ENCODE results near the gene RAB40B. TPM values are rescaled to one million over a fixed set of nuclear protein-coding genes. Genes with fewer than 3 reads are reported as not detected.

The RAB40B gene
- total and polyA plus RNA-seq, 11 donors = 10.9 to 37.7 (median 21.9) TPM

- H3K9me3 ChIP-seq = peaks cover 0 to 11% (median 0%) of the 10 kb centered on the region in 12 donors
- H3K4me1 ChIP-seq = peaks cover 0 to 4% (median under 1%) of the 10 kb centered on the region in 12 donors
- ATAC-seq (peak in 2 of 4 donors; percentile 14 to 32), DNase-seq (peak in 1 of 5 donors; percentile 52)
- no peaks in the 10 kb centered on the region for H3K27me3 ChIP-seq
- TF ChIP-seq, protein P1, sequence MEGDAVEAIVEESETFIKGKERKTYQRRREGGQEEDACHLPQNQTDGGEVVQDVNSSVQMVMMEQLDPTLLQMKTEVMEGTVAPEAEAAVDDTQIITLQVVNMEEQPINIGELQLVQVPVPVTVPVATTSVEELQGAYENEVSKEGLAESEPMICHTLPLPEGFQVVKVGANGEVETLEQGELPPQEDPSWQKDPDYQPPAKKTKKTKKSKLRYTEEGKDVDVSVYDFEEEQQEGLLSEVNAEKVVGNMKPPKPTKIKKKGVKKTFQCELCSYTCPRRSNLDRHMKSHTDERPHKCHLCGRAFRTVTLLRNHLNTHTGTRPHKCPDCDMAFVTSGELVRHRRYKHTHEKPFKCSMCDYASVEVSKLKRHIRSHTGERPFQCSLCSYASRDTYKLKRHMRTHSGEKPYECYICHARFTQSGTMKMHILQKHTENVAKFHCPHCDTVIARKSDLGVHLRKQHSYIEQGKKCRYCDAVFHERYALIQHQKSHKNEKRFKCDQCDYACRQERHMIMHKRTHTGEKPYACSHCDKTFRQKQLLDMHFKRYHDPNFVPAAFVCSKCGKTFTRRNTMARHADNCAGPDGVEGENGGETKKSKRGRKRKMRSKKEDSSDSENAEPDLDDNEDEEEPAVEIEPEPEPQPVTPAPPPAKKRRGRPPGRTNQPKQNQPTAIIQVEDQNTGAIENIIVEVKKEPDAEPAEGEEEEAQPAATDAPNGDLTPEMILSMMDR (IDR thresholded peaks at IDR 0.05) = no peak
- TF ChIP-seq POLR2A (IDR thresholded peaks at IDR 0.05) = no peak
- H3K36me3 ChIP-seq = peaks cover 0 to 49% (median 28%) of the 10 kb centered on the region in 9 donors
- no peak overlapping the region for H3K27ac ChIP-seq
- intact Hi-C loops (cut with DNase I) = no loop called here
- H3K4me3 ChIP-seq = no peak overlapping the region
- 86 to 89% (median 88%) methylated on average over 36 to 48 of the region's 48 CpGs for WGBS, 4 donors
These were observed 31.2 kb upstream of the RAB40B start for GRCh38 chr17:82729479-82730260.

DNA sequence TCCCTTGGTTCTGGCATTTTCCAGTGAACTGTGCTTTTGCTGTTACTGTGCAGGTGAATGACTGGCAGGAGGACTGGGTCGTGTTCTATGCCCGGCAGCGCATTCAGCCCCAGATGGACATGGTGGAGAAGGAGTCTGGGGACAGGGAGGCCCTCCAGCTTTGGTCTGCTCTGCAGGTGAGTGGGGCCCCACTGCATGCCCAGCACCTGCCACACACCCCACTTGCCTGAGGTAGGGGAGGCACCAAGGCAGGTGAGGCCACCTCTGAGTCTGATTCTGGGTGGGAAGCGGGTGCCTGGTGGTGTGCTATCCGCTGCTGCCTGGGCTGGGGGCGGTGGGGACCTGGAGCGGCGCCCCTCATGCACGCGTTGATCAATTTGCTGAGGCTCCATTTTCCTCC is 27.9 kb upstream of the RAB40B start:
- DNase-seq (peak in 1 of 5 donors; percentile 15), ATAC-seq (no peak)
- no peak overlapping the region for H3K4me3 ChIP-seq
- TF ChIP-seq, protein P1 (IDR thresholded peaks at IDR 0.05) = no peak
- TF ChIP-seq POLR2A (IDR thresholded peaks at IDR 0.05) = no peak
- no peaks in the 10 kb centered on the region for H3K9me3 ChIP-seq
- no peak overlapping the region for H3K27ac ChIP-seq
- intact Hi-C loops (cut with DNase I) = no loop called here
- H3K4me1 ChIP-seq = no peaks in the 10 kb centered on the region
- no peaks in the 10 kb centered on the region for H3K27me3 ChIP-seq
- H3K36me3 ChIP-seq = peaks cover 0 to 72% (median 48%) of the 10 kb centered on the region in 9 donors
- 94 to 100% (median 96%) methylated on average over 6 to 10 of the region's 10 CpGs for WGBS, 4 donors

DNA sequence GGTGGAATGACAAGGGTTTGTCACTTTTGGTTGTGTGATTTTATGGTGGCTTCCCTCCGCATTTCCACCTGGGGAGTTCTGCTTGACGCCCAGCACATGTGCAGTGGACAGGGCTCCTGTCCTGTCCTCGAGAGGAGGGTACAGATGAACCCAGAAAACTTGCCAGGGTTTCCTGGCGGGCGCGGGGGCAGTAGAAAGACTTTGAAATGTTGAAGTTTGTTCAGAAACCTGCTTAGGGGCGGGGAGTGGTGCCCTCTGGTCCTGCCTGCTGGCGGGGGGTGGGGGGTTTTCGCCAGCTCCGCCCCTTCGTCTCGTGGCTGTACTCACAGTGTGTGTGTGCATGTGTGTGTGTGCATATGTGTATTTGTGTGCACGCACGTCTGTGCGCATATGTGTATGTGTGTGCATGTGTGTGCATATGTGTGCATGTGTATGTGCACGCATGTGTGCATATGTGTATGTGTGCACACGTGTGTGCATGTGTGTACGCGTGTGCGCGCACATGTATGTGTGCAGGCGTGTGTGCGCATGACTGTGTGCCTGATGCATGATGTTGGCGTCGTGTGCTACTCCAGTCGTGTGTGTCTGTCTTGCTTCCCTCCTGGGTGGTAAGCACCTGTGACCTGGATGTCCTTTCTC is 24.8 kb upstream of the RAB40B start:
- peaks cover 0 to 80% (median 63%) of the 10 kb centered on the region in 9 donors for H3K36me3 ChIP-seq
- ATAC-seq (no peak), DNase-seq (peak in 1 of 5 donors; percentile 39)
- intact Hi-C loops (cut with DNase I) = no loop called here
- no peaks in the 10 kb centered on the region for H3K27me3 ChIP-seq
- H3K27ac ChIP-seq = no peak overlapping the region
- H3K4me1 ChIP-seq = peaks cover 0 to 3% (median under 1%) of the 10 kb centered on the region in 12 donors
- no peaks in the 10 kb centered on the region for H3K9me3 ChIP-seq
- no peak for TF ChIP-seq POLR2A (IDR thresholded peaks at IDR 0.05)
- TF ChIP-seq, protein P1 (IDR thresholded peaks at IDR 0.05) = no peak
- no peak overlapping the region for H3K4me3 ChIP-seq
- WGBS, 4 donors = 90 to 95% (median 91%) methylated on average over 26 of the region's 26 CpGs

DNA sequence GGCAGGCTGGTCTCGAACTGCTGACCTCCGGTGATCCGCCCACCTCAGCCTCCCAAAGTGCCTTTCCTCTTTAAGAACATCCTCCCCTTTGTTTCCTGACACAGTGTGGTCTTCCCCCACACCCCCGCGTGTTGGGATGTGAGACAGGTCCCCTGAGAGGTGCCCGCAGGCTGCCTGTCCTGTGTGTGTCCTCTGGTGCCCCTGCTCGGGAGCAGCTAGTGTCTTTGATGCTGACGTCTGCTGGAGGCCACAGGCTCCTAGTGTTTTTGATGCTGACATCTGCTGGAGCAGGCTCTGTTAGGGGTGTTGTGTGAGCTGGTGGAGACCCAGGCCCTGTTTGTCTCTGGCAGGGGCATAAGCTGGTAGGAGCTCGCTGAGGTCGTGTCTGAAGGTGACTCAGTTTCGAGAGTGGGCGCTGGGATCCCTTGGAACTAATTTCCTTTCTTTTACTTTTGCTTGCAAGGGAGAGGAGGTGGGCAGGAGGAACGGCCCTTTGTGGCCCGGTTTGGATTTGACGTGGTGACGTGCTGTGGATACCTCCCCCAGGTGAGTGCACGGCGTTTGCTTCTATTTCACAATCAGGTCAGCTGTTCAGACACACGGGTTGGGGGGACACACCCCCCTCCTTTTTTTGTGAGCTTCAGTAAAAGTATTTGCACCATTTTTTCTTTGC is 24.0 kb upstream of the RAB40B start:
- H3K27ac ChIP-seq = no peak overlapping the region
- TF ChIP-seq POLR2A (IDR thresholded peaks at IDR 0.05) = no peak
- TF ChIP-seq, protein P1 (IDR thresholded peaks at IDR 0.05) = no peak
- peaks cover 3 to 11% (median 8%) of the 10 kb centered on the region in 12 donors for H3K4me1 ChIP-seq
- ATAC-seq (no peak), DNase-seq (peak in 1 of 5 donors; percentile 23)
- H3K9me3 ChIP-seq = no peaks in the 10 kb centered on the region
- H3K36me3 ChIP-seq = peaks cover 0 to 72% (median 58%) of the 10 kb centered on the region in 9 donors
- H3K27me3 ChIP-seq = no peaks in the 10 kb centered on the region
- no peak overlapping the region for H3K4me3 ChIP-seq
- intact Hi-C loops (cut with DNase I) = no loop called here
- WGBS, 4 donors = 82 to 88% (median 86%) methylated on average over 19 of the region's 19 CpGs

Measured in heart left ventricle (tissue), 16 donors.